Ishikawa (cell line): ENCODE measurements around the gene FLNC.

Experiments
- EP300 ChIP-seq: IDR thresholded peaks from 2 replicates; pipeline ENCODE4 v1.6.1; 2012; ENCODE audit warnings: borderline replicate concordance
- TCF12 ChIP-seq: IDR thresholded peaks from 2 replicates; pipeline ENCODE4 v1.6.1; 2012; ENCODE audit warnings: low read depth

GRCh38 chr7:128814499-128814898 lies 15.7 kb upstream of the FLNC start:
- TF ChIP-seq EP300 (no peak), TCF12 (no peak)
